ENCODE measurements around the gene PCMTD2.

DNA sequence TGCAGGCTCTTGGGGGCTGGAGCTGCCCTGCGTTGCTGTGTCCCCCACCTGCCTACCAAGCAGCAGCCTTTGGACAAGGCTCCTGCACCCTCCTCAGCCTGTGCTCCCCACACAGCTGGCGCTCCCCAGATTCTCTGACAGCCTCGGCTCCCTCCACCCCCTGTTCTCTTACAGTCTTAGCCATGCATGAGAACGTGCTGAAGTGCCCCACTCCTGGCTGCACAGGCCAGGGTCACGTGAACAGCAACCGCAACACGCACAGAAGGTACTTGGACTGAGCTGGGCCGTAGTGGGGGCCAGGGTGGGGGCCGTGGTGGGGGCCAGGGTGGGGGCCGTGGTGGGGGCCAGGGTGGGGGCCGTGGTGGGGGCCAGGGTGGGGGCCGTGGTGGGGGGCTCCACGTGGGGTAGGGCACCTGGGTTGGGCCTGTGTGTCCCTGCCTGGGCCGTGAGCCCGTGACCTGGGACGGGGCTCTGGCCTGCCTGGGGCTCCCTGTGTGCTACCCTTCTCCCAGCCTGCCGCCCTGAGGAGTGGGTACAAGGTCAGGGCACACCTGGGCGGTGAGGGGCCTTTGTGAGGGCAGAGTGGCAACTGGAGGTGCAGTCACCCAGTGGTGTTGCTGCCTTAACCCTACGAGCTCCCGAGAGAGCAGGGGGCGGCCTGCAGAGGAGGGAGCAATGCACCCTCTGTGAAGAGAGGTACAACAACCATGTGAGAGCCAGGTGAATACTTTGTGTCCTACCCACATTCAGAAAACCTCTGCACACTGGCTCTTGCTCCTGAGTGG lies 43.5 kb upstream of the PCMTD2 start:
- TF ChIP-seq, protein P1, sequence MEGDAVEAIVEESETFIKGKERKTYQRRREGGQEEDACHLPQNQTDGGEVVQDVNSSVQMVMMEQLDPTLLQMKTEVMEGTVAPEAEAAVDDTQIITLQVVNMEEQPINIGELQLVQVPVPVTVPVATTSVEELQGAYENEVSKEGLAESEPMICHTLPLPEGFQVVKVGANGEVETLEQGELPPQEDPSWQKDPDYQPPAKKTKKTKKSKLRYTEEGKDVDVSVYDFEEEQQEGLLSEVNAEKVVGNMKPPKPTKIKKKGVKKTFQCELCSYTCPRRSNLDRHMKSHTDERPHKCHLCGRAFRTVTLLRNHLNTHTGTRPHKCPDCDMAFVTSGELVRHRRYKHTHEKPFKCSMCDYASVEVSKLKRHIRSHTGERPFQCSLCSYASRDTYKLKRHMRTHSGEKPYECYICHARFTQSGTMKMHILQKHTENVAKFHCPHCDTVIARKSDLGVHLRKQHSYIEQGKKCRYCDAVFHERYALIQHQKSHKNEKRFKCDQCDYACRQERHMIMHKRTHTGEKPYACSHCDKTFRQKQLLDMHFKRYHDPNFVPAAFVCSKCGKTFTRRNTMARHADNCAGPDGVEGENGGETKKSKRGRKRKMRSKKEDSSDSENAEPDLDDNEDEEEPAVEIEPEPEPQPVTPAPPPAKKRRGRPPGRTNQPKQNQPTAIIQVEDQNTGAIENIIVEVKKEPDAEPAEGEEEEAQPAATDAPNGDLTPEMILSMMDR (IDR thresholded peaks at IDR 0.05; ENCODE audit: low read depth, low read length, poor library complexity, severe bottlenecking): no peak
- no peak for TF ChIP-seq EZH2phosphoT487 (IDR thresholded peaks at IDR 0.05; ENCODE audit: borderline replicate concordance, low read length)

Data from DOHH2 (cell line).